HG03342 (cell line): ENCODE measurements around the gene TMEM163.

Experiments used
- ATAC-seq: cut with Tn5 transposase; IDR thresholded peaks from one replicate; pipeline ENCODE4 v1.9.1; 2021; ENCODE audit warnings: mild to moderate bottlenecking, moderate library complexity; ENCODE audit not compliant: unreplicated experiment

The TMEM163 gene

DNA sequence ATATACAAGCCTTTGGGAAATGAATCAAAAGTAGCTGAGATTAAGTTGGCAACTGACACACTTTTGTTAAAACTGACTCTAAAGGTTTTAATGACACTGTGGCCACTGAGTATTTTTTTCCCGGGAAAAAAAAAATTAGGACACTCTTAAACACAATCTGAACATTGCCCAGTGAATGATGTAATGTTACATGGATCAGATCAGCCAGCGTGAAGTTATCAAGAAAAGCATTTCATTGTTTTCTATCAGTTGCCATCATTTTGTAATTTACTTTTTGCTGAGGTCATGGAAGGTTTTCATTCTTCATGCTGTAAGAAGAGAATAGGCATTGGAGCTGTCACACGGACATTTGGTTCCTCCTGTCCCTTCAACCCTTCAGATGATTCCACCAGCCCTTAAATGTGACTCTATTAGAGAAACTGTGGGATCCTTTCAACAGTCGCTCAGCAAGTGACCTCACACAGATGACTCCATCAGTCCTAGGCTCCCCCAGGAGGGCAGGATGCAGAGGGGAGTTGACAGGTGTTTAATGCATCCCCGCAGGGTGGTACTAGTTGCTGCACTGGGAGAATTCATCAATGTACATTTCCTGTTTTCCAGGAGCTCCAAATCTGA lies 300.7 kb downstream of the TMEM163 start:
- no peak for ATAC-seq

DNA sequence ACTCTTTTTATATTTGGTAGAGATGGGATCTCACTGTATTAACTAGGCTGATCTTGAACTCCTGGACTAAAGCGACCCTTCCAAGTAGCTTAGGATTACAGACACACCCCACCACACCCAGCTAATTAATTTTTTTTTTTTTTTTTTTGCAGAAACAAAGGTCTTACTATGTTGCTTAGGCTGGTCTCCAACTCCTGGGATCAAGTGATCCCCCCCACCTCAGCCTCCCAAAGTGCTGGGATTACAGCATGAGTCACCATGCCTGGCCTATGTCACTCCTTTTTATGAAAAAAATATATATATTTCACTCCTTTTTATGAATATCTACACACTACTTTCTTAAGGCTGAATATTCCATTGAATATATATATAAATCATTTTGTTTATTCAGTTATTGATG lies 302.2 kb downstream of the TMEM163 start:
- no peak for ATAC-seq

DNA sequence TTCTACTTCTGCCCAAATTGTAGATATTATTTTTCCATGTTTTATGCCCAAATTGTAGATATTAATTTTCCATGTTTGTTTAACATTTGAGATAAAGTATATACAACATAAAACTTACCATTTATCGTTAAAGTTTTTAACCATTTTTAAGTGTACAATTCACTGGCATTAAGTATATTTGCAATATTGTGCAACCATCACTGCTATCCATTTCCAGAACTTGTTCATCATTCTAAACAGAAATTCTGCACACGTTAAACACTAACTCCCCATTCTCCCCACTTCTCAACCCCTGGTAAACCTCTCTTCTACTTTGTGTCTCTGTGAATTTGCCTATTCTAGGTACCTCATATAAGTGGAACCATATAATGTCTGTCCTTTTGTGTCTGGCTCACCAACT lies 302.8 kb downstream of the TMEM163 start:
- no peak for ATAC-seq

DNA sequence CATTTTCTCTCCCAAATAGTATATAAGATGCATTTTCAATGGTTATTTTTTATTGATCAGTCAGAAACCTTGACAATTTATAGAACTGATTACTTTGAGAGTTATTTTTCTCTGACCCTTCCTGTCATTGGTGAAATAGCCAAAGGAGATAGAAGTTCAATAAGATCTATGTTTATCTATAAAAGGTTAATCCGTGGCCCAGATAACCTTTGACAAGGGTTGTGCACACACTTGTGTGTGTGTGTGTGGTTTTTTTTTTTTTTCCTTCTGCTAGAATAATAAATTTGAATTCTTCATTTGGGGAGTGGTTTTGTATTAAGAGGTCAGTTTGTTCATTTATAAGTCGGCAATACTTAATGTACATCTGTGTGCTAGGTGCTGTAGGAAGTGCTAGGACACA lies 304.9 kb downstream of the TMEM163 start:
- ATAC-seq: no peak

DNA sequence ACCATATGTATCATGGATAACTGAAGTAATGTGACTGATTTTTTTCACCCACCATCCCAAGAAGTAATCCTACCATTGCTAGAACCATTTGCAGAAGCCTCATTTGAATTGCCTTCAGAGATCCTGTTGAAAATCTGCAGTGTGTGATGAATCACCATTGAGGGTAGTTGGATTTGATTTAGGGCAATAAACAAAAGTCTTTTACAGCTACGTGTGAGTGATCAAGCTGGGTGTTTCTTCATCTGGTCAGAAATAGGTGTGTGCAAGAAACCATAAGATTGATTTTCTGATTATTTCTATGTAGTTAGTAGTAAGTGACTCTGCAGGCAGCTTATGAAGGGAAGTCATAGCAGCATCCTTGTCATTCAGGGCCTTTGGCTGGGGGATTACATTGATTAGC lies 305.4 kb downstream of the TMEM163 start:
- ATAC-seq: no peak

DNA sequence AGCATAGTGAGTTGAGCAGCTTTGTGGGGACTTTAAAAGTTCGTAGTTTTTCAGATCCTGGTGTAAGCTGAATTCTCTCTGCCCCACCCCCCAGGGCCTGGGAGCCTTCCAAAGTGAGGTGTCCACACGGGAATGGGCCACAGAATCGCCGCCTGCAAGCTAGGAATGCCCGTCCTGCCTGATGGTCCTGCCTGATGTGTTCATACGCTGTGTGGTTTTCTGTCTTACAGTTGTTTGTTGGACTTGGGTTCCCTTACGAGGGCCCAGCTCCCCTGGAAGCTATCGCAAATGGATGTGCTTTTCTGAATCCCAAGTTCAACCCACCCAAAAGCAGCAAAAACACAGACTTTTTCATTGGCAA lies 306.2 kb downstream of the TMEM163 start:
- ATAC-seq: no peak

DNA sequence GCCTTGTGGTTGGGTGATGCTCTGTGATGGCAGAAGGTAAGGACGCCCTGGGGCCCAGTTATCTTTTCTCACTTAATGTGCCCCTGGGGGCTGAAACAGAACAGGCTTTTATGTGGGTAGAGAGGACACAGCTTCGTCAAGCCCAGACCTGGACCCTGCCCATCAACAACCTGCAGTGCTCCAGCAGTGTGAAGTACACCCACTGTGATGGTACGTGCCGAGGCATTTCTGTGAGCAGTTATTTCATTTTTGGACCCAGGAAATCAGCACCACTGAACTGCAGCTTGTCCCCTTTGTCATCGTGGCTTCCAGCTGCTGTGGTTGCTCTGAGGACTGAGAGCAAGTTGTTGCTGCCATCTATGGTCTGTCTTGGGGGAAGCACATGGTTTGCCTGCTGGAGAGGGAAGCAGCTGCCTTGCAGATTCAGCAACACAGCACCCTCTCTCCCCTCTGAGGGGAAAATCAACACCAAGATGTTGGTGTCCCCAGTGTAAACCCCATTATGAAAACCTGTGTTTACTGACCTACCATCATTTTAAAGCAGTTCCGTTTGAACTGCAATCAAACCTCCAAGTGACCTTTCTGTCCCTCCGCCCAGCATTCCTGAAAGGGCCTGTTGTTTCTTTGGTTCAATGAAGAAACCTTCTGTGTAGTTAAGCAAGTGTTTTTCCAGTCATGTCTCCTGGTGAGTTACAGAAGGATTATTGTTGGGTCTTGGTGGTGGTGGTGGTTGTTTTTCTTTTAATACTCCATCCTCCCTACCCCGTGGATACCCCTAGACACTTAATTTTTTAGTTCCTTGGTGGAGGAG lies 306.8 kb downstream of the TMEM163 start:
- ATAC-seq: peak; percentile 98

DNA sequence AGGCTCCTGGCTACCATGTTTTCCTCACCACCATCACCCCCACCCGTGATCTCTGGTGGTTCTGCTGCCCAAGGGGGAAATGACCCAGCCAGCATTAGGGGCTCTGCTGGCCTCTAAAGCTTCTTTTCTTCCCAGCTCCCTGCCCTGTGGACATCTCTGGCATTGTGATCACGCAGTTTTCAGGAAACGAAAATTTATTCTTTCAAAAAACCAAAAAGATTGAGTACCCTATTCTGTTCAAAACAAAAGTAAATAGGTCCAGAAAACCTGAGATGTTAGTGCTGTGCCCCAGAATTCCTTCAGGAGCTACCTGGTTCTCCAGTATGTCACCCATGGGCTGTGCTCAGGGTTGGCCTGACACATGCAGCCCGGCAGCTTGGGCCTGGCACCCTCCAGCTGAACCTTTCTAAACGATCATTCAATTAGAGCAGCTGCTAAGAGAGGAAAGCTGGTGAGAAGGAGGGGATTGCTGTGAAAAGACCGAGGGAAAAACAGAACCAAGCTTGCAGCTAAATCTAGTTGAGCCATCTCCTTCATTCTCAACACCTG lies 307.4 kb downstream of the TMEM163 start:
- no peak for ATAC-seq

DNA sequence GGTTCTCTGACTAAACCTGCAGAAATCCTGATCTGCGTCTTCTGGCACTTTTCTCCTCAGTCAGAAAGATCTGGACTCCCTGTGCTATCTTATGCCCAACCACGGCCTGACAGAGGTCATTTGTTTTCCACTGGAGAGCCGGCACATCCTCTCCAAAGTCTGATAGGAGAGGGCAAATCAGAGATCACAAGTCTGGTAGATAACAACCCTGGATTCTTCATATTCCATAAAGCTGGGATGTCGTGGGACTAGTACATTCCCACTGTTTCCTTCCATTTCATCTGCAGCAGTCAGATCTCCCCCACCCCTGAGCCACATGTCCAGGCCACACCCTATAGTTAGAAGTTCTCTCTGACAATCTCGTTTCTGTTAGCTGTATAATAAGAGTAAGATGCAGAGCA lies 308.0 kb downstream of the TMEM163 start:
- ATAC-seq: no peak

DNA sequence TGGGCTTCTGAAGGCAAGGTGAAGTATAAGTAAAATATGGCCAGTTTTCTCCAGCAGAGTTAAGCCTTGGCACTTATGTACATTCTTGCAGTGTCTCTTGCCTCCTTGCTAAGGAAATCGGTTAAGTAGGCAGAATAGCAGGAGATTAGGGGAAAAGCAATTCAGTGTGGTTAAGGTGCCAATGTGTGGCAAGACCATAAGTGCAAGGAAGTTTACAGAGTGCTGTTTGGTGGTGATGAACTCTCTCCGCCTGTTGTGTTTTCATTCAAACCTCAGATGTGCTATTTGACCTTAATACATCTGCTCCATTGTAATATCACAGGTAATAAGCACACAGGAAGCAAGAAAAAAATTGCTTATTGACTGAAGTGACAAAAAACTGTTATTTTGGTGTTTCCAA lies 308.8 kb downstream of the TMEM163 start:
- no peak for ATAC-seq

DNA sequence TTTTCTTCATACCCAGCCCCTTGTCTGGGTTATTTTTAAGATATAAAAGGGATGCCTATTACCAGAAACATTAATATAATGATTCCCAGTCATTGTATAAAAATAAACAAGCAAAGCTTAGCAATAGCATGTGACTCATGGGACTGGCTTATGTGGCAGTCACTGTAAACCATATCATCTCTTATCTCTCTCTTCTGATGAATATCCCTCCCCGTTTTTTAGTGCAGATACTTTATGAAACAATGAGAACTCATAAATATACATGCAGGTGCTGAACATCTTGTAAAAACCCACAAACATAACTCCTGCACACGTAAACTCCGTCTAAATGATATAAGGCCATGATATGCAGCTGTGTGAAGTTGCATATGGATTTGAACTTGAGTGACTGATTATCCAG lies 310.0 kb downstream of the TMEM163 start:
- ATAC-seq: no peak

DNA sequence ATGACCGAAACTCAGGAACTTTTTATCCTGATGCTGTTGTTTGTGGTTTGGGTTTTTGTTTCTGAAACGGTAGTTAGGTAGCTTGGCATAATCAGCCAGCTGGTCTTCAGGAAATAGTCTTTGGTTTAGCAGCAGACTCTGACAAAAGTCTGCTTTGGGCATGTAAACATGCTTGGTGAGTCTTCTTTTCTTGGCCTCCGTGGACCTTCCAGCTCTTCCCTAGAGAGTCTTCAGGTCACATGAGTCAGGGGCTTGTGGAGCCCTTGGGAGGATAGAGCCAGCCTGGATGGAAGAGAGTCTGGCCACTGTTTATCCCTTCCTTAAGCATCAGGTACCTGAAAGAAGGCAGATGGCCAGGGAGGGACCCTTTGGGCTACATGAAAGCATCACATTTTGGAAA lies 310.4 kb downstream of the TMEM163 start:
- no peak for ATAC-seq

DNA sequence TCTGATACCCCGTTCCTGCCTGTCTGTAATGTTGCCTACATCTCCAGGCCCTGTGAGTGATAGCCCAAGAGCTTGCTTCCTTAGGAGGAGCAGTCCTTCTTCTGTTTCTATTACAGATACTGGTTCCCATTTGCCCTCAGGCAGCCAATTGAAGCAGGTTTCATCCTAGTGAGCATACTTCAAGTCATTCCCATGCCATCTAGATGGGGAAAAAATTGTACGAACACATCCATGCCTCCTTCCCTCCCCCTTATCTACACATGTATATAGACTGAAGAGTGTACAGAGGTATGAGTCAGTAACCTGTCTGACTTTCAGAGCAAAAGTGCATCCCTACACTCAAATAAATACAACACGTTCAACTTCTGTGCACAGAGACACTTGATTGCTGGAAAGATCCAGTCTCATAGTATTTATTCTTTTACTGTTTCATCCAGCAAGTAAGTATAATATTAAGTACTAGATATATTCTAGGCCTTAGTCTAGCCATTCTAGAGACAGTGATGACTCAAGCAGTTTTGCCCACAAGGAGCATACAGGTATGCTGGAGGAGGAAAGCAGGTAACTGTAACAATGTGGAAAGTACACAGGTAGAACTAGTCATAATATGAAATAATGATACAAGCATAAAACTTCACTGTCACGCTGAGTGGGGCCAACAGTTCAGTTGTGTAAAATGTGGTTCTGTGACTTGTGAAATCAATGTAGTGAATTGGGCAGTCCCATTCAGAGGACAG lies 311.5 kb downstream of the TMEM163 start:
- ATAC-seq: no peak

DNA sequence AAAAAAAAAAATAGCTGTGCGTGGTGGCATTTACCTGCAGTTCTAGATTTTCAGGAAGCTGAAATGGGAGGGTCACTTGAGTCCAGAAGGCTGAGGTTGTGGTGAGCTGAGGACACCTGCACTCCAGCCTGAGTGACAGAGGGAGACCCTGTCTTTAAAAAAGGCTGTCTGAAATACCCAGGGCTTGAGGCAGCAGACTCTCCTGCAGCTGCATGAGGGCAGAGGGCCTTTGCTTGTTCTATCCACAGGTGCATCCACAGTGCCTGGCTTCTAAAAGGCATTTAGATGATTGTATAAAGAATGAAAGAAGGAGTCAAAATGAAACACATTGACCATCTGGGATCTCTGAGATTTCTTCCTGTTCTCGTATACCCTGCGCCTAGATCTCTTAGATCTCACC lies 312.1 kb downstream of the TMEM163 start:
- no peak for ATAC-seq

DNA sequence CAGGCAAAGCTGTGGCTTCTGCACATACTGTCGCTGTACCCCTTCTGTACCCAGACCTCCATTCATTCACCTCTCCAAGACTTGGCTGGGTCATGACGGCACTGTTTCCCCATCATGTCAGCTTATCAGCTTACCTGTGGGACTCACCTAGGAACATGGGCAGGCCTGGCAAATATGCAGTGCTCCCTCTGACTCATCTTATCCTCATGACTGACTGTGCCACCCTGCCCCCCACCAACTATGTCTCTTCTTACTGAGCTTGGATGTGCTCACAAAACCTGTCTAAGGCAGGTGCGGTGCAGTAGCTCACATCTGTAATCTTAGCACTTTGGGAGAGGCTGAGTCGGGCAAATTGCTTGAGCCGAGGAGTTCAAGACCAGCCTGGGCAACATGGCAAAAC lies 312.5 kb downstream of the TMEM163 start:
- ATAC-seq: no peak
